Spleen (tissue), 11 donors: Measurements from ENCODE around the gene MAN1C1. TPM values are rescaled to one million over a fixed set of nuclear protein-coding genes. Genes with fewer than 3 reads are reported as not detected.
"Not testable (repeated sequence)": the region's sequence is repeated elsewhere in the genome, so short reads cannot be mapped to it uniquely, and the experiment has no call there.

Source experiments
- DNase-seq: peaks from one replicate; pipeline ENCODE4 v3.0.0-alpha.2; 2020
- H3K27ac ChIP-seq, 8 donors: fragments of 200-600 bp; sonication (generic) in 7 of 8; 1 replicate in 4 of 8; 2 replicates in 4 of 8; pipeline versions ENCODE4 v1.5.0 to v1.8.0; 2016 to 2021; ENCODE audit warnings: inconsistent platforms in 4 of 8, mild to moderate bottlenecking in 4 of 8, moderate library complexity in 1 of 8
- H3K27me3 ChIP-seq, 7 donors: fragments of 200-600 bp; sonication (generic) in 6 of 7; replicated peaks in 1 of 7; 1 replicate in 4 of 7; 2 replicates in 3 of 7; pipeline versions ENCODE4 v1.5.0 to v1.8.0; 2016 to 2021; ENCODE audit warnings: inconsistent platforms in 3 of 7, mild to moderate bottlenecking in 1 of 7
- H3K36me3 ChIP-seq, 6 donors: fragments of 200-600 bp; sonication (generic) in 5 of 6; 1 replicate in 4 of 6; 2 replicates in 2 of 6; pipeline versions ENCODE4 v1.5.0 to v1.8.0; 2016 to 2021; ENCODE audit warnings: inconsistent platforms in 2 of 6
- H3K4me1 ChIP-seq, 6 donors: fragments of 200-600 bp; sonication (generic) in 5 of 6; 1 replicate in 3 of 6; 2 replicates in 3 of 6; pipeline versions ENCODE4 v1.5.0 to v1.8.0; 2016 to 2021; ENCODE audit warnings: inconsistent platforms in 3 of 6
- H3K4me3 ChIP-seq, 8 donors: fragments of 200-600 bp; sonication (generic) in 7 of 8; 1 replicate in 4 of 8; 2 replicates in 4 of 8; pipeline versions ENCODE4 v1.5.0 to v1.8.0; 2016 to 2021; ENCODE audit warnings: inconsistent platforms in 4 of 8, mild to moderate bottlenecking in 4 of 8, moderate library complexity in 2 of 8
- H3K9me3 ChIP-seq, 8 donors: fragments of 200-600 bp; sonication (generic) in 7 of 8; 1 replicate in 4 of 8; 2 replicates in 4 of 8; pipeline versions ENCODE4 v1.5.0 to v1.8.0; 2016 to 2021; ENCODE audit warnings: inconsistent platforms in 4 of 8
- POLR2A ChIP-seq, 3 donors: fragments of 450-650 bp; IDR thresholded peaks; one replicate each; pipeline ENCODE4 v1.5.1; 2017; ENCODE audit warnings: antibody characterized with exemption in 3 of 3, mild to moderate bottlenecking in 1 of 3
- POLR2AphosphoS5 ChIP-seq, 3 donors: sonication (generic); formaldehyde crosslinking; IDR thresholded peaks; one replicate each; pipeline ENCODE4 v1.5.1; 2017; ENCODE audit warnings: antibody characterized with exemption in 3 of 3
- WGBS, 5 donors: extraction: QIAGEN DNeasy Blood & Tissue Kit in 3 of 5; methylation state at CpG; one replicate each; pipeline versions ENCODE4 v1.1.5 to v1.1.7; 2013 to 2018; 5-methylcytosine and 5-hydroxymethylcytosine counted together
- intact Hi-C: fragments of 100-400 bp; cut with DNase I; formaldehyde crosslinking; loops from one replicate; pipeline ENCODE4 v1.15.0; 2023; ENCODE audit warnings: low total_unique reads
- polyA plus RNA-seq, 3 donors: library from polyadenylated mRNA; stranded (reverse); fragments of 200-250 nt; gene quantifications; one replicate each; pipeline ENCODE4 v1.2.1, GENCODE V29; 2013
- total RNA-seq, 7 donors: library from RNA; depleted of rRNA in 3 of 7; stranded (reverse); fragments of >200 nt in 3 of 7; fragmentation: NEBNext Ultra II Directional in 4 of 7; extraction: Animal tissue kit (Norgen Biotek cat#: 25700) in 4 of 7; gene quantifications; one replicate each; pipeline versions ENCODE4 v1.1.0 to v1.2.1, GENCODE V29; 2016 to 2021
- TF ChIP-seq, protein P1 (sequence below), 11 experiments: fragments of 200-600 bp in 7 of 11; fragments of 450-650 bp in 4 of 11; sonication (generic) in 4 of 11; IDR thresholded peaks in 8 of 11; conservative IDR thresholded peaks in 3 of 11; 1 replicate in 7 of 11; 2 replicates in 4 of 11; pipeline versions ENCODE4 v1.4.0 to v1.8.0; 2016 to 2021; ENCODE audit warnings: antibody characterized with exemption in 11 of 11, inconsistent platforms in 4 of 11, mild to moderate bottlenecking in 1 of 11
- donor health status: healthy with polysubstance abuse.
- donor health status: DM: no; HTN: no; CAD: no; lungs with moderate emphysema.
- donor health status: DM: no; HTN: no; CAD: no.
- donor health status: Bipolar disorder and iron deficiency.
- donor health status: healthy.
- donor health status: DM: no; HTN: no; CAD: no.
- donor health status: DM: yes; HTN: yes; CAD: no.

MAN1C1 gene
- total and polyA plus RNA-seq, 10 donors: 4.6 to 54.3 (median 41.1) TPM

DNA sequence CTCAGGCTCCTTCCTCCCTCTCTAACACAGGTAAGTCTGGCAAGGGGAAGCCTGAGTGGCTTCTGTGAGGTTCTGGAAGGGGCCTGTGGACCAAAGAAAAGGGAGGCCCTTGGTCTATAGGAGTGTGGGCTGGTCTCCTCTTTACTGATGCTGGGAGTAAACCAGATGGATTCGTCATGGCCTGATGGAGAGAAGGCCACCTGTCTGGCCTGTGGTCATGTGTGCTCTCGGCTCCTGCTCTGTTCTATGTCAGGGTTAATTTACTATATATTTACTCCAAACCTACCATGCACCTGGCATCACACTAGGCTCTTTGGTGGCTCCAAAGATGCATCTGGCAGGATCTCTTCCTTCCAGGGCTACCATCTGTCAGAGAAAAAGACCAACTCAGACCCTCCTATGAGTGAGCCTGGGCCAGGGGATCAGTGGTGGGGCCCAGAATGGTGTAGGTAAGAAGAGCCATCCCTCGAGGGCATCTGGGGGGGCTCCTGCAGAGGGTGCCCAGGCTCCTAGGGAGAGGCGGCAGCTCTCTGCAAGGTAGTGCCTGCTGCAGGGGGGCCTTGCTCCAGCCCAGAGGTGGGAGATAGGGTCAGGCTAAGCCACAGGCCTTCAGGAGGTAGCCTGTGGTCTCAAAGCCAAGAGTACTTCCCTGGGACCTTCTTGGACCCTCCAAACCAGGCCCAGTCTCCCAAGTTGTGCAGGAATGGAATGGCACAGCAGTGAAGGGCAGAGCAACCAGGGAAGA lies 115.2 kb downstream of the MAN1C1 start:
- H3K9me3 ChIP-seq: no peaks in the 10 kb centered on the region
- intact Hi-C loops: no loop called here
- no peak overlapping the region for H3K27ac ChIP-seq
- H3K4me1 ChIP-seq: peaks cover 20 to 56% (median 36%) of the 10 kb centered on the region in 6 donors
- no peak overlapping the region for H3K4me3 ChIP-seq
- peak; percentile 50 for DNase-seq
- H3K36me3 ChIP-seq: no peaks in the 10 kb centered on the region
- H3K27me3 ChIP-seq: no peaks in the 10 kb centered on the region
- TF ChIP-seq POLR2A (IDR thresholded peaks at IDR 0.05): no peak
- TF ChIP-seq POLR2AphosphoS5 (IDR thresholded peaks at IDR 0.05): no peak
- TF ChIP-seq, protein P1, sequence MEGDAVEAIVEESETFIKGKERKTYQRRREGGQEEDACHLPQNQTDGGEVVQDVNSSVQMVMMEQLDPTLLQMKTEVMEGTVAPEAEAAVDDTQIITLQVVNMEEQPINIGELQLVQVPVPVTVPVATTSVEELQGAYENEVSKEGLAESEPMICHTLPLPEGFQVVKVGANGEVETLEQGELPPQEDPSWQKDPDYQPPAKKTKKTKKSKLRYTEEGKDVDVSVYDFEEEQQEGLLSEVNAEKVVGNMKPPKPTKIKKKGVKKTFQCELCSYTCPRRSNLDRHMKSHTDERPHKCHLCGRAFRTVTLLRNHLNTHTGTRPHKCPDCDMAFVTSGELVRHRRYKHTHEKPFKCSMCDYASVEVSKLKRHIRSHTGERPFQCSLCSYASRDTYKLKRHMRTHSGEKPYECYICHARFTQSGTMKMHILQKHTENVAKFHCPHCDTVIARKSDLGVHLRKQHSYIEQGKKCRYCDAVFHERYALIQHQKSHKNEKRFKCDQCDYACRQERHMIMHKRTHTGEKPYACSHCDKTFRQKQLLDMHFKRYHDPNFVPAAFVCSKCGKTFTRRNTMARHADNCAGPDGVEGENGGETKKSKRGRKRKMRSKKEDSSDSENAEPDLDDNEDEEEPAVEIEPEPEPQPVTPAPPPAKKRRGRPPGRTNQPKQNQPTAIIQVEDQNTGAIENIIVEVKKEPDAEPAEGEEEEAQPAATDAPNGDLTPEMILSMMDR (IDR thresholded peaks at IDR 0.05 in 8 of 11, conservative IDR thresholded peaks at IDR 0.05 in 3 of 11): no peak
- WGBS, 5 donors: 90 to 99% (median 93%) methylated on average over 3 to 4 of the region's 4 CpGs

- no peaks in the 10 kb centered on the region for H3K9me3 ChIP-seq
- WGBS, 5 donors: 85 to 95% (median 90%) methylated on average over 4 of the region's 4 CpGs
- peaks cover 20 to 56% (median 37%) of the 10 kb centered on the region in 6 donors for H3K4me1 ChIP-seq
- TF ChIP-seq POLR2AphosphoS5 (IDR thresholded peaks at IDR 0.05) (no peak), POLR2A (IDR thresholded peaks at IDR 0.05) (no peak)
- TF ChIP-seq, protein P1 (IDR thresholded peaks at IDR 0.05 in 8 of 11, conservative IDR thresholded peaks at IDR 0.05 in 3 of 11): no peak
- intact Hi-C loops: no loop called here
- no peak overlapping the region for H3K4me3 ChIP-seq
- peak; percentile 21 for DNase-seq
- H3K27me3 ChIP-seq: no peaks in the 10 kb centered on the region
- H3K27ac ChIP-seq: no peak overlapping the region
- no peaks in the 10 kb centered on the region for H3K36me3 ChIP-seq
Observed at GRCh38 chr1:25732821-25733220, 116.2 kb downstream of the MAN1C1 start.

DNA sequence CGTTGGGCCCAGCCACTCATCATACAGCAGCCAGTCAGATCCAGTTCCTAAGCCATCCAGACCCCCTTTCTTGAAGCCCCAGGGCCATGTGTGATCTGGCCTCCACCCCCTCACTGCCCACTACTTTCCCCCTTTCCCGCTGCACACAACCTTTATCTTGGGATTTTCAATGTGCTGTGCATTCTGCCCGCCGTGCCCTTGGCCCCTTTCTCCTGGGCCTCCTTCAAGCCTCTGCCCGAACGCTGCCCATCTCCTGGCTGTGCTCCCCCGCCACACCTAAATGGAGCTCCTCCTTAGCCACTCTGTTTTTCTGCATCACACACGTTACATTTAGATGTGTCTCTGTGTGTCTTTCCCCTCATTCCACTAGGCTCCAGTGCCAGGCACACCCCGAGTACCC lies 116.7 kb downstream of the MAN1C1 start:
- DNase-seq: peak; percentile 36
- intact Hi-C loops: no loop called here
- H3K27me3 ChIP-seq: no peaks in the 10 kb centered on the region
- WGBS, 5 donors: 91 to 98% (median 93%) methylated on average over 9 of the region's 9 CpGs
- no peaks in the 10 kb centered on the region for H3K36me3 ChIP-seq
- H3K27ac ChIP-seq: no peak overlapping the region
- TF ChIP-seq, protein P1 (IDR thresholded peaks at IDR 0.05 in 8 of 11, conservative IDR thresholded peaks at IDR 0.05 in 3 of 11): no peak
- TF ChIP-seq POLR2A (IDR thresholded peaks at IDR 0.05) (no peak), POLR2AphosphoS5 (IDR thresholded peaks at IDR 0.05) (no peak)
- H3K4me1 ChIP-seq: peaks cover 20 to 51% (median 35%) of the 10 kb centered on the region in 6 donors
- H3K9me3 ChIP-seq: no peaks in the 10 kb centered on the region
- no peak overlapping the region for H3K4me3 ChIP-seq

DNA sequence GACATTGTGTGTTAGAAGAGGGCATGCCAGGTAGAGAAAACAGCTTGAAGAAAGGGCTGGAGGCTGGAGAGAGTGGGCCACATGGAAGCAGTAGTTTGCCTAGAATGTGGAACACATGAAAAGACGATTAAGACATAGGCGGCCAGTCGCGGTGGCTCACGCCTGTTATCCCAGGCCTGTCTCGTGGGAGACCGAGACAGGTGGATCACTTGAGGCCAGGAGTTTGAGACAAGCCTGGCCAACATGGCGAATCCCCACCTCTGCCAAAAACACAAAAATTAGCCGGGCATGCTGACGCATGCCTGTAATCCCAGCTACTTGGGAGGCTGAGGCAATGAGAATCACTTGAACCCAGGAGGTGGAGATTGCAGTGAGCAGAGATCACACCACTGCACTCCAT lies 118.4 kb downstream of the MAN1C1 start:
- peak; percentile 49 for DNase-seq
- H3K27me3 ChIP-seq, H3K4me3 ChIP-seq, H3K9me3 ChIP-seq, H3K27ac ChIP-seq, intact Hi-C loops, H3K36me3 ChIP-seq: not testable (repeated sequence)
- H3K4me1 ChIP-seq: peaks cover 15 to 39% (median 25%) of the 10 kb centered on the region in 6 donors
- 88 to 97% (median 94%) methylated on average over 10 of the region's 10 CpGs for WGBS, 5 donors
